GM23248 (cell line): ENCODE data around the gene FCRLB.

Source experiments
- EZH2 ChIP-seq: fragments of 200-600 bp; sonication (generic); IDR thresholded peaks from 2 replicates; pipeline ENCODE4 v1.6.1; 2018; ENCODE audit warnings: antibody characterized with exemption, mild to moderate bottlenecking; ENCODE audit not compliant: insufficient read depth, poor library complexity, severe bottlenecking
- EZH2phosphoT487 ChIP-seq: fragments of 200-600 bp; sonication (generic); IDR thresholded peaks from 2 replicates; pipeline ENCODE4 v1.6.1; 2018; ENCODE audit warnings: antibody characterized with exemption, moderate library complexity, mild to moderate bottlenecking, low read depth; ENCODE audit not compliant: insufficient read depth

GRCh38 chr1:161738627-161739287, 17.4 kb downstream of the FCRLB start:
- TF ChIP-seq EZH2phosphoT487 (no peak), EZH2 (no peak)
